GM12801 (cell line): Measurements from ENCODE around the gene RPS28.

Source experiments
- TF ChIP-seq, protein P1 (sequence below): IDR thresholded peaks from one replicate; pipeline ENCODE4 v1.5.1; 2011; ENCODE audit warnings: control low read depth; ENCODE audit not compliant: insufficient read length; ENCODE audit errors: extremely low read depth

The RPS28 gene

GRCh38 chr19:8321067-8321985 lies at the start of gene RPS28, which contains the start of gene NDUFA7:
Gene RPS28 (plus strand): TSS chr19:8321496. CDS start chr19:8321531, 35 bp downstream.
Gene NDUFA7 (minus strand): TSS chr19:8321375. CDS start chr19:8321358, 17 bp downstream.
- TF ChIP-seq, protein P1, sequence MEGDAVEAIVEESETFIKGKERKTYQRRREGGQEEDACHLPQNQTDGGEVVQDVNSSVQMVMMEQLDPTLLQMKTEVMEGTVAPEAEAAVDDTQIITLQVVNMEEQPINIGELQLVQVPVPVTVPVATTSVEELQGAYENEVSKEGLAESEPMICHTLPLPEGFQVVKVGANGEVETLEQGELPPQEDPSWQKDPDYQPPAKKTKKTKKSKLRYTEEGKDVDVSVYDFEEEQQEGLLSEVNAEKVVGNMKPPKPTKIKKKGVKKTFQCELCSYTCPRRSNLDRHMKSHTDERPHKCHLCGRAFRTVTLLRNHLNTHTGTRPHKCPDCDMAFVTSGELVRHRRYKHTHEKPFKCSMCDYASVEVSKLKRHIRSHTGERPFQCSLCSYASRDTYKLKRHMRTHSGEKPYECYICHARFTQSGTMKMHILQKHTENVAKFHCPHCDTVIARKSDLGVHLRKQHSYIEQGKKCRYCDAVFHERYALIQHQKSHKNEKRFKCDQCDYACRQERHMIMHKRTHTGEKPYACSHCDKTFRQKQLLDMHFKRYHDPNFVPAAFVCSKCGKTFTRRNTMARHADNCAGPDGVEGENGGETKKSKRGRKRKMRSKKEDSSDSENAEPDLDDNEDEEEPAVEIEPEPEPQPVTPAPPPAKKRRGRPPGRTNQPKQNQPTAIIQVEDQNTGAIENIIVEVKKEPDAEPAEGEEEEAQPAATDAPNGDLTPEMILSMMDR: no peak

- TF ChIP-seq, protein P1: no peak
These were observed 19.0 kb upstream of the RPS28 start for GRCh38 chr19:8302357-8302691.

GRCh38 chr19:8302734-8303133 lies 18.6 kb upstream of the RPS28 start:
- TF ChIP-seq, protein P1: no peak

DNA sequence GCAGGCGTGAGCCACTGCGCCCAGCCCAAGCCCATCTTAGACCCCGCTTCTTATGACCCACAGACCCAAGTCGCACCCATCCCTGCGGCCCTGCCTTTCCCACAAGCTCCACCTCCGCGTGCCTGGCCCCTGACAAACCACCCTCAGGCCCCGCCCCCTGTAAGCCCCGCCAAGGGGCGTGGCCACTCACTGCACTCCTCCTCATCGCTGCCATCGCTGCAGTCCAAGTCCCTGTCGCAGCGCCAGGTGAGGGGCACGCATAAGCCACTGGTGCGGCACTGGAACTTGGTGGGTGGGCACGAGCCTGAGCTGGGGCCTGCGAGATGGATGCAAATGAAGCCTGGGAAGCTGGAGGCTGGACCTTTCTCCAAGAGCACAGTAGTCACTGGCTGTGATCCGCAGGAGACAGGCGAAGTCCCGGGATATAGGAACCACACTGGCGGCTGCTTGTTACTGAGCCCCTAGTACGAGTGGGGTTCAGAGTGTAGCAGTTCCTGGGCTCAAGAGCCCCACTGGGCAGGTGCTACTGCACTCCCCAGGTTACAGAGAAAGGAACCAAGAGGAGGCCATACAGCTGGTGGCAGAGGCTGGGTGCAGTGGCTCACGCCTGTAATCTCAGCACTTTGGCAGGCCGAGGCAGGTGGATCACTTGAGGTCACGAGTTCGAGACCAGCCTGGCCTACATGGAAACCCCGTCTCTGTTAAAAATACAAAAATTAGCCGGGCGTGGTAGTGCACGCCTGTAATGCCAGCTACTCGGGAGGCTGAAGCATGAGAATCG lies 16.3 kb upstream of the RPS28 start:
- TF ChIP-seq, protein P1: no peak

- TF ChIP-seq, protein P1: no peak
These were observed 15.5 kb upstream of the RPS28 start for GRCh38 chr19:8305798-8306197.

GRCh38 chr19:8306235-8307054 lies 14.9 kb upstream of the RPS28 start:
- TF ChIP-seq, protein P1: no peak

DNA sequence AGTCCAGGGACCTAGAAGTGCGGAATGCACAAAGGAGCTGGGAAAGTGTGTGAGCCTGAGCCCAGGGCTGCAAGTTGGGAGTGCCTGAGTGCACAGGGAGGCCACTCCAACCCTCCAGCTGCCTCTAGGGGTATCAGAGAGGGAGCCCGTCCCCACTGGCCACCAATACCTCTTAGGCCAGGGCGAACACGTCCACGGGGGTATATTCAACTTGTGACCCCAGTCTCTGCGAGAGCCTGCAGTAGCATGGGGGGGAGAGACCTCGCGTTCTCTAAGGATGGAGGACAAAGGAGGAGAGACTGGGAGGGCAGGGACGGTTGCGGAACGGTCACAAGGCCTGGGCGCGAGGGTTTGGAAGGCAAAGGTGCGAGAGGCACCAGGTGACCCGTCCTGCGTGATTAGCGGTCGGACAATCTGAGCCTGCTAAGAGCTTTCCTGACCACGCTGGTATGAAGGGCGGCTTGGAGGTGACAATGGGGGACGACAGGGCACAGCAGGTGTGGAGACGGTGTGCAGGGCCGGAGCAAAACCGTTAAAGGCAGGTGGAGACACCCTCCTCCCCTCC lies 13.8 kb upstream of the RPS28 start:
- TF ChIP-seq, protein P1: no peak
